HepG2 (cell line): ENCODE data around the gene BOD1. TPM values are rescaled to one million over a fixed set of nuclear protein-coding genes. Genes with fewer than 3 reads are reported as not detected.

Experiments
- CENPX ChIP-seq: sonication (generic); formaldehyde crosslinking; IDR thresholded peaks from 2 replicates; pipeline ENCODE4 v1.9.0; 2021; ENCODE audit warnings: mild to moderate bottlenecking, missing genetic modification reagents, moderate library complexity
- CTCF ChIP-seq: sonication (generic); formaldehyde crosslinking; IDR thresholded peaks from 2 replicates; pipeline ENCODE4 v1.5.0; 2020; ENCODE audit warnings: mild to moderate bottlenecking, missing genetic modification reagents, moderate library complexity
- FOXC1 ChIP-seq: sonication (generic); formaldehyde crosslinking; IDR thresholded peaks from 2 replicates; pipeline ENCODE4 v1.8.0; 2022; ENCODE audit warnings: mild to moderate bottlenecking, missing genetic modification reagents, borderline replicate concordance
- HCFC1 ChIP-seq: fragments of 150-350 bp; IDR thresholded peaks from 2 replicates; pipeline ENCODE4 v1.6.1; 2014; ENCODE audit warnings: low read depth, low read length
- MXD1 ChIP-seq: sonication (generic); formaldehyde crosslinking; IDR thresholded peaks from 2 replicates; pipeline ENCODE4 v1.4.0; 2020; ENCODE audit warnings: mild to moderate bottlenecking, missing genetic modification reagents
- NFKBIZ ChIP-seq: IDR thresholded peaks from 2 replicates; pipeline ENCODE4 v1.6.1; 2018; ENCODE audit warnings: missing genetic modification reagents, missing compliant biosample characterization
- NR0B2 ChIP-seq: sonication (generic); formaldehyde crosslinking; IDR thresholded peaks from 2 replicates; pipeline ENCODE4 v1.4.0; 2020; ENCODE audit warnings: mild to moderate bottlenecking, missing genetic modification reagents
- SMAD9 ChIP-seq: sonication (generic); formaldehyde crosslinking; IDR thresholded peaks from 2 replicates; pipeline ENCODE4 v1.5.1; 2020; ENCODE audit warnings: mild to moderate bottlenecking, missing genetic modification reagents
- TGIF2 ChIP-seq: IDR thresholded peaks from 2 replicates; pipeline ENCODE4 v1.6.1; 2016; ENCODE audit warnings: control low read depth, missing compliant biosample characterization
- ZNF746 ChIP-seq: sonication (generic); formaldehyde crosslinking; IDR thresholded peaks from 2 replicates; pipeline ENCODE4 v1.8.0; 2022; ENCODE audit warnings: mild to moderate bottlenecking, missing genetic modification reagents
- ZNF773 ChIP-seq: sonication (generic); formaldehyde crosslinking; IDR thresholded peaks from 2 replicates; pipeline ENCODE4 v1.4.0; 2020; ENCODE audit warnings: missing genetic modification reagents, borderline replicate concordance
- polyA plus RNA-seq, 8 experiments: library from polyadenylated mRNA; depleted of rRNA in 3 of 8; stranded (reverse) in 7 of 8; unstranded in 1 of 8; fragments of >200 nt; fragmentation: Illumina TruSeq in 4 of 8; extraction: Trizol in 4 of 8; gene quantifications; 2 replicates each; pipeline versions ENCODE4 v1.2.1 to v1.2.3, GENCODE V29; 2011 to 2016; ENCODE audit warnings: low read depth in 4 of 8, missing spikeins in 1 of 8, mixed read lengths in 1 of 8; ENCODE audit not compliant: insufficient read depth in 1 of 8
- total RNA-seq, 5 experiments: library from RNA; depleted of rRNA; stranded (reverse); fragments of >200 nt; fragmentation: Illumina TruSeq; extraction: Trizol; gene quantifications; 2 replicates each; pipeline ENCODE4 v1.2.3, GENCODE V29; 2016; ENCODE audit warnings: low read depth in 1 of 5
- TF ChIP-seq, protein P1 (sequence below): sonication (generic); formaldehyde crosslinking; IDR thresholded peaks from 2 replicates; pipeline ENCODE4 v1.9.0; 2021; ENCODE audit warnings: missing genetic modification reagents, borderline replicate concordance
- TF ChIP-seq, protein P2 (sequence below): sonication (generic); formaldehyde crosslinking; IDR thresholded peaks from 2 replicates; pipeline ENCODE4 v1.5.0; 2020; ENCODE audit warnings: mild to moderate bottlenecking, missing genetic modification reagents, borderline replicate concordance
- TF ChIP-seq, protein P3 (sequence below): sonication (generic); formaldehyde crosslinking; IDR thresholded peaks from 2 replicates; pipeline ENCODE4 v1.5.1; 2020; ENCODE audit warnings: mild to moderate bottlenecking, missing genetic modification reagents, borderline replicate concordance

BOD1 gene
- total and polyA plus RNA-seq, 2 of the 13 experiments (the other 11 are each of a cell fraction or from before 2014, with no cell fraction given) = 81.5 to 103 TPM

GRCh38 chr5:173615884-173616576 lies 420 bp downstream of the BOD1 start (continued):
- TF ChIP-seq CENPX (CRISPR knock-in tag) (no peak), ZNF746 (CRISPR knock-in tag) (no peak; the same call in 1 of the 2 replicates), CTCF (CRISPR knock-in tag) (peak; percentile 57), NR0B2 (peak; percentile 77; the same call in 1 of the 2 replicates), MXD1 (peak; percentile 88), SMAD9 (CRISPR knock-in tag) (no peak), NFKBIZ (CRISPR knock-in tag) (no peak), TGIF2 (CRISPR knock-in tag) (peak; percentile 92), ZNF773 (no peak; the same call in 1 of the 2 replicates), HCFC1 (no peak), FOXC1 (CRISPR knock-in tag) (no peak)
- TF ChIP-seq, protein P1, sequence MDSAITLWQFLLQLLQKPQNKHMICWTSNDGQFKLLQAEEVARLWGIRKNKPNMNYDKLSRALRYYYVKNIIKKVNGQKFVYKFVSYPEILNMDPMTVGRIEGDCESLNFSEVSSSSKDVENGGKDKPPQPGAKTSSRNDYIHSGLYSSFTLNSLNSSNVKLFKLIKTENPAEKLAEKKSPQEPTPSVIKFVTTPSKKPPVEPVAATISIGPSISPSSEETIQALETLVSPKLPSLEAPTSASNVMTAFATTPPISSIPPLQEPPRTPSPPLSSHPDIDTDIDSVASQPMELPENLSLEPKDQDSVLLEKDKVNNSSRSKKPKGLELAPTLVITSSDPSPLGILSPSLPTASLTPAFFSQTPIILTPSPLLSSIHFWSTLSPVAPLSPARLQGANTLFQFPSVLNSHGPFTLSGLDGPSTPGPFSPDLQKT (CRISPR knock-in tag) = no peak
- TF ChIP-seq, protein P2, sequence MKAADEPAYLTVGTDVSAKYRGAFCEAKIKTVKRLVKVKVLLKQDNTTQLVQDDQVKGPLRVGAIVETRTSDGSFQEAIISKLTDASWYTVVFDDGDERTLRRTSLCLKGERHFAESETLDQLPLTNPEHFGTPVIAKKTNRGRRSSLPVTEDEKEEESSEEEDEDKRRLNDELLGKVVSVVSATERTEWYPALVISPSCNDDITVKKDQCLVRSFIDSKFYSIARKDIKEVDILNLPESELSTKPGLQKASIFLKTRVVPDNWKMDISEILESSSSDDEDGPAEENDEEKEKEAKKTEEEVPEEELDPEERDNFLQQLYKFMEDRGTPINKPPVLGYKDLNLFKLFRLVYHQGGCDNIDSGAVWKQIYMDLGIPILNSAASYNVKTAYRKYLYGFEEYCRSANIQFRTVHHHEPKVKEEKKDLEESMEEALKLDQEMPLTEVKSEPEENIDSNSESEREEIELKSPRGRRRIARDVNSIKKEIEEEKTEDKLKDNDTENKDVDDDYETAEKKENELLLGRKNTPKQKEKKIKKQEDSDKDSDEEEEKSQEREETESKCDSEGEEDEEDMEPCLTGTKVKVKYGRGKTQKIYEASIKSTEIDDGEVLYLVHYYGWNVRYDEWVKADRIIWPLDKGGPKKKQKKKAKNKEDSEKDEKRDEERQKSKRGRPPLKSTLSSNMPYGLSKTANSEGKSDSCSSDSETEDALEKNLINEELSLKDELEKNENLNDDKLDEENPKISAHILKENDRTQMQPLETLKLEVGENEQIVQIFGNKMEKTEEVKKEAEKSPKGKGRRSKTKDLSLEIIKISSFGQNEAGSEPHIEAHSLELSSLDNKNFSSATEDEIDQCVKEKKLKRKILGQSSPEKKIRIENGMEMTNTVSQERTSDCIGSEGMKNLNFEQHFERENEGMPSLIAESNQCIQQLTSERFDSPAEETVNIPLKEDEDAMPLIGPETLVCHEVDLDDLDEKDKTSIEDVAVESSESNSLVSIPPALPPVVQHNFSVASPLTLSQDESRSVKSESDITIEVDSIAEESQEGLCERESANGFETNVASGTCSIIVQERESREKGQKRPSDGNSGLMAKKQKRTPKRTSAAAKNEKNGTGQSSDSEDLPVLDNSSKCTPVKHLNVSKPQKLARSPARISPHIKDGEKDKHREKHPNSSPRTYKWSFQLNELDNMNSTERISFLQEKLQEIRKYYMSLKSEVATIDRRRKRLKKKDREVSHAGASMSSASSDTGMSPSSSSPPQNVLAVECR (CRISPR knock-in tag) = peak; percentile 87
- TF ChIP-seq, protein P3, sequence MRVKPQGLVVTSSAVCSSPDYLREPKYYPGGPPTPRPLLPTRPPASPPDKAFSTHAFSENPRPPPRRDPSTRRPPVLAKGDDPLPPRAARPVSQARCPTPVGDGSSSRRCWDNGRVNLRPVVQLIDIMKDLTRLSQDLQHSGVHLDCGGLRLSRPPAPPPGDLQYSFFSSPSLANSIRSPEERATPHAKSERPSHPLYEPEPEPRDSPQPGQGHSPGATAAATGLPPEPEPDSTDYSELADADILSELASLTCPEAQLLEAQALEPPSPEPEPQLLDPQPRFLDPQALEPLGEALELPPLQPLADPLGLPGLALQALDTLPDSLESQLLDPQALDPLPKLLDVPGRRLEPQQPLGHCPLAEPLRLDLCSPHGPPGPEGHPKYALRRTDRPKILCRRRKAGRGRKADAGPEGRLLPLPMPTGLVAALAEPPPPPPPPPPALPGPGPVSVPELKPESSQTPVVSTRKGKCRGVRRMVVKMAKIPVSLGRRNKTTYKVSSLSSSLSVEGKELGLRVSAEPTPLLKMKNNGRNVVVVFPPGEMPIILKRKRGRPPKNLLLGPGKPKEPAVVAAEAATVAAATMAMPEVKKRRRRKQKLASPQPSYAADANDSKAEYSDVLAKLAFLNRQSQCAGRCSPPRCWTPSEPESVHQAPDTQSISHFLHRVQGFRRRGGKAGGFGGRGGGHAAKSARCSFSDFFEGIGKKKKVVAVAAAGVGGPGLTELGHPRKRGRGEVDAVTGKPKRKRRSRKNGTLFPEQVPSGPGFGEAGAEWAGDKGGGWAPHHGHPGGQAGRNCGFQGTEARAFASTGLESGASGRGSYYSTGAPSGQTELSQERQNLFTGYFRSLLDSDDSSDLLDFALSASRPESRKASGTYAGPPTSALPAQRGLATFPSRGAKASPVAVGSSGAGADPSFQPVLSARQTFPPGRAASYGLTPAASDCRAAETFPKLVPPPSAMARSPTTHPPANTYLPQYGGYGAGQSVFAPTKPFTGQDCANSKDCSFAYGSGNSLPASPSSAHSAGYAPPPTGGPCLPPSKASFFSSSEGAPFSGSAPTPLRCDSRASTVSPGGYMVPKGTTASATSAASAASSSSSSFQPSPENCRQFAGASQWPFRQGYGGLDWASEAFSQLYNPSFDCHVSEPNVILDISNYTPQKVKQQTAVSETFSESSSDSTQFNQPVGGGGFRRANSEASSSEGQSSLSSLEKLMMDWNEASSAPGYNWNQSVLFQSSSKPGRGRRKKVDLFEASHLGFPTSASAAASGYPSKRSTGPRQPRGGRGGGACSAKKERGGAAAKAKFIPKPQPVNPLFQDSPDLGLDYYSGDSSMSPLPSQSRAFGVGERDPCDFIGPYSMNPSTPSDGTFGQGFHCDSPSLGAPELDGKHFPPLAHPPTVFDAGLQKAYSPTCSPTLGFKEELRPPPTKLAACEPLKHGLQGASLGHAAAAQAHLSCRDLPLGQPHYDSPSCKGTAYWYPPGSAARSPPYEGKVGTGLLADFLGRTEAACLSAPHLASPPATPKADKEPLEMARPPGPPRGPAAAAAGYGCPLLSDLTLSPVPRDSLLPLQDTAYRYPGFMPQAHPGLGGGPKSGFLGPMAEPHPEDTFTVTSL (CRISPR knock-in tag) = 0 out of 2 replicates have a peak, but pooled peaks have one; percentile 26
